PC-3 (cell line): Measurements from ENCODE around the gene STARD10.

ENCODE experiments used
- CTCF ChIP-seq: fragments of 300-600 bp; sonication (generic); conservative IDR thresholded peaks from 2 replicates; pipeline ENCODE4 v1.5.1; 2017; ENCODE audit warnings: antibody characterized with exemption, low read depth, mild to moderate bottlenecking, low read length
- EZH2 ChIP-seq: fragments of 300-600 bp; sonication (generic); IDR thresholded peaks from one replicate; pipeline ENCODE4 v1.6.1; 2017; ENCODE audit warnings: antibody characterized with exemption, mild to moderate bottlenecking, low read length; ENCODE audit not compliant: unreplicated experiment
- EZH2phosphoT487 ChIP-seq: fragments of 300-600 bp; sonication (generic); IDR thresholded peaks from 2 replicates; pipeline ENCODE4 v1.6.1; 2018; ENCODE audit warnings: mild to moderate bottlenecking, antibody characterized with exemption, low read length, borderline replicate concordance

- TF ChIP-seq CTCF: no peak
- no peak for TF ChIP-seq EZH2phosphoT487
- no peak for TF ChIP-seq EZH2
These were observed 4.5 kb upstream of the STARD10 start for GRCh38 chr11:72798361-72798760.
